Mesenteric fat pad (tissue), 1 donor: ENCODE results near the gene KLHL36. TPM values are rescaled to one million over a fixed set of nuclear protein-coding genes. Genes with fewer than 3 reads are reported as not detected.
A peak's percentile ranks its signal among the peaks of the same experiment; 100 is the strongest.

Source experiments
- DNase-seq: peaks from one replicate; pipeline ENCODE4 v3.0.0-alpha.2; 2020; ENCODE audit warnings: low spot score
- total RNA-seq: library from RNA; stranded (reverse); fragmentation: NEBNext Ultra II Directional; extraction: Animal tissue kit (Norgen Biotek cat#: 25700); gene quantifications from one replicate; pipeline ENCODE4 v1.2.1, GENCODE V29; 2021
- donor health status: DM: yes; HTN: yes; CAD: no.

Gene KLHL36
- total RNA-seq, 1 donor from 2014 or later: 55.4 TPM

GRCh38 chr16:84667600-84668309 is 19.4 kb downstream of the KLHL36 start:
- no peak for DNase-seq

GRCh38 chr16:84670063-84670462 is 21.8 kb downstream of the KLHL36 start:
- DNase-seq: no peak

DNA sequence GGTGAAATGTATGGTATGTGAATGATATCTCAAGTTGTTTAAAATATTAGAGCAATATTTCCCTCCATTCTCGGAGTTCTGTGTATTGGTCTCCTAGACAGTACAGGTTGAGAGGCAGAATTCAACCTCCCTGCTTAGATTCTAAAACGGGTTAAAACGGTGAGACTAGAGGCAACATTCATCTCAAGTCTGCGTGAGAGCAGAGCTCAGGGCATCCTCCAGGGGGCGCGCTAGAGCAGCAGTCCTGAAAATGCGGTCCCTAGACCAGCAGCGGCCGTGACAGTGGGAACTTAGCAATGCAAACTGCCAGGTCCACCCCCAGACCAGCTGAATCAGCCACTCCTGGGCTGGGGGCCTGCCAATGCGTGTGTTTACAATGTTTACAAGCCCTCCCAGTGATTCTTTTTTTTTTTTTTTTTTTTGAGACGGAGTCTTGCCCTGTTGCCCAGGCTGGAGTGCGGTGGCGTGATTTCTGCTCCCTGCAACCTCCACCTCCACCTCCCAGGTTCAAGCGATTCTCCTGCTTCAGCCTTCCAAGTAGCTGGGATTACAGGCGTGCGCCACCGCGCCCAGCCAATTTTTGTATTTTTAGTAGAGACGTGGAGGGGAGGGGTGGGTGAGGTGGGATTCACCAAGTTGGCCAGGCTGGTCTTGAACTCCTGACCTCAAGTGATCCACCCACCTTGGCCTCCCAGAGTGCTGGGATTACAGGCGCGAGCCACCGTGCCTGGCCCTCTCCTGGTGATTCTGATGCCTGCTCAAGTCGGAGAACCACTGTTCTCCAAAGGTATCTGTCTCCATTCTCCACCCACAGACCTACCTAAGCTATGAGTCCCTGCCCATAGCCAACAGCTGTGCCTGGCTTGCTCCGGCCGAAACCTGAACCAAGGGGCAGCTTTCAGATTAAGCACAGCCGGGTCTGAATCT is 24.2 kb downstream of the KLHL36 start:
- DNase-seq: peak; percentile 92

GRCh38 chr16:84673203-84673535 is 24.9 kb downstream of the KLHL36 start:
- no peak for DNase-seq

DNA sequence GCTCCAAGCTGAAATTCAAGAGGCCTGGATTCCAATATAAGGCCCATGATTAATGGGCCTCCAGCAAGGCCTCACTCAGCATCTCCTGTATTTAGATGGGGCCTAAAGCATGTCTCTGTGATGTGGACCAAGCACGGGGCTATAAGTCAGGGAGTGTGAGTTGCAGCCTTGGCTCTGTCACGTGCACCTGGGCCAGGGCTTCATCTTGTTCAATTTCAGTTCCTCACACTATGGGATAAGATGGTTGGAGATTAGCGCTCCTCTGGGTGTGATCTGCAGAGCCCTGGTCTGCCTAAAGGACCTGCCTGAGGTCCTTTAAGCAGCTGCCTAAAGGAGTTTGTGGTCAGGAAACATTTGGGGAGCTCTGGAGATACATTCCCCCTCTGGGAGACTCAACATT is 25.2 kb downstream of the KLHL36 start:
- DNase-seq: no peak

DNA sequence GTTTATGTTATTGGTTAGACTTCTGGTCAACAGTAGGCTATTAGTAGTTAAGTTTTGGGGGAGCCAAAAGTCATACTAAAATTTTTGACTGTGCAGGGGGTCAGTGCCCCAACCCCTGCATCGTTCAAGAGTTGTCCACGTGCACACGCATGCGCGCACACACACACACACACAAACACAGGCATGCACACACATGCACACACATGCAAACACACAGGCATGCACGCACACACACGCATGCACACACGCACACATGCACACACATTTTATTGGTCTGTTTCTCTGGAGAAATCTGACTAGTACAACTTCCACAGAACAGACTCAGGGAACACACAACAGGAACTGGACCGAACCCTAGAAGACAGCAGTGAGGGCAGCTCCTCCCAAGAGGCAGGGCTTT is 27.1 kb downstream of the KLHL36 start:
- DNase-seq: no peak

GRCh38 chr16:84675884-84676283 is 27.6 kb downstream of the KLHL36 start:
- DNase-seq: no peak

GRCh38 chr16:84677017-84677803 is 28.9 kb downstream of the KLHL36 start:
- no peak for DNase-seq

DNA sequence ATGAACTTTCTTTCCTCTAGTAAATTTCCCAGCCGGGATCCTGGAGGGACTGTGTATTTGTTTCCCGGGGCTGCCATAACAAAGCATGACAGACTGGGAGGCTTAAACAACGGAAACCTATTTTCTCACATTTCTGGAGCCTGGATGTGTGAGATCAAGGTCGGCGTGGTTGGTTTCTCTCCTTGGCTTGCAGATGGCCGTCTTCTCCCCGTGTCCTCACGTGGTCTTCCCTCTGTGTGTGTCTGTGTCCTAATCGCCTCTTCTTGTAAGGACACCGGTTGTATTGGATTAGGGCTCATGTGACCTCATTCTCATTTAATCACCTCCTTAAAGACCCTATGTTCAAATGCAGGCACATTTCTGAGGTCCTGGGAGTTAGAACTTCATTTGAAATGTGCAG is 29.5 kb downstream of the KLHL36 start:
- no peak for DNase-seq

- DNase-seq: no peak
These were observed 30.2 kb downstream of the KLHL36 start for GRCh38 chr16:84678541-84678940.

GRCh38 chr16:84680165-84680842 is 32.0 kb downstream of the KLHL36 start:
- DNase-seq: no peak

- DNase-seq: no peak
These were observed 32.7 kb downstream of the KLHL36 start for GRCh38 chr16:84680843-84681629.

DNA sequence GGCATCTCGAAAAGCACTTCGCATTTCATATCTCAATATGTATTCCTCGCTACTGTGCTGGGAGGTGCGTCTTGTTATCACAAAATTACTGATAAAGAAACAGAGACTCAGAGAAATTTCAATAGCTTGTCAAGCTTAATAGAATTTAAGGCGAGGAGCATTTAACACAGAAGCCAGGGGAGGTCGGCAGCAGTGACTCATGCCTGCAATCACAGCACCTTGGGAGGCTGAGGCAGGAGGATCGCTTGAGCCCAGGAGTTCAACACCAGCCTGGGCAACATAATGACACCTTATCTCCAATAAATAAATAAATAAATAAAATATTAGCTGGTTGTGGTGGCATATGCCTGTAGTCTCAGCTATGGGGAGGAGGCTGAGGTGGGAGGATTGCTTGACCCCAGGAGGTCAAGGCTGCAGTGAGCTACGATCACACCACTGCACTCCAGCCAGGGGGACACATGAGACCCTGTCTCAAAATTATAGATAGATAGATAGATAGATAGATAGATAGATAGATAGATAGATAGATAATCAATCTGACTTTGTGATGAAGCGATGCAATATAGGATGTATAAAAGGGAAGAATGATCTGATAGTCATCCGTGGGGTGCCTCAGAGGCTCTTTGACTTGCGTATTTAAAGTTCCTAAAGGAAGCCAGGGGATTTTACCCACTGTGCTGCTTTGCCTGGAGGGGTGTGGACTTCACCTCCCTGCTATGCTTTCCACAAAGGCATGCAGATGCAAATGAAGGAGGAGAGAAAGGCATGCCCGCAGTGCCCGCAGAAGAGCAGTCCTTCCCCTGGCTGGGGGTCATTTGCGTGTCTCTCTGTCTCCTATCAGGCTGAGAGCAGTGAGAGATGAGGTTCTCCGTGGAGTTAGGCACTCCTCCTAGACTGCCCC is 35.6 kb downstream of the KLHL36 start:
- DNase-seq: peak; percentile 39

GRCh38 chr16:84684592-84684965 is 36.3 kb downstream of the KLHL36 start:
- DNase-seq: no peak

DNA sequence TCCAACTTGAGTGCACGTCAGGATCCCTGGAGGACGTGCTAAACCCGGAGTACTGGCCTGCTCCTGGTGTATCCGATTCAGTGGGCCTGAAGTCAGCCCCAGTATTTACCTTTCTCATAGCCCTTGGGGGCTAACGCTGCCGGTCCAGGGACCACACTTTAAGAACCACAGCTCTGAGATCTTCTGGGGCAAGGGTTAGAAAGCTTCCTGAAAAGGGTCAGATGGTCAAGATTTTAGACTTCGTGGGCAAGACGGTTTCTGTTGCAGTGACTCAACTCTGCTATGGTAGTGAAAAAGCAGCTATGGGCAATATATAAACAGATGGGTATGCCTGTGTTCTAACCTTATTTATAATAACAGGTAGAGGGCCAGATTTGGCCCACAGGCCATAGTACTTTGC is 36.9 kb downstream of the KLHL36 start:
- DNase-seq: peak; percentile 11

GRCh38 chr16:84686707-84687298 is 38.5 kb downstream of the KLHL36 start:
- DNase-seq: peak; percentile 47

DNA sequence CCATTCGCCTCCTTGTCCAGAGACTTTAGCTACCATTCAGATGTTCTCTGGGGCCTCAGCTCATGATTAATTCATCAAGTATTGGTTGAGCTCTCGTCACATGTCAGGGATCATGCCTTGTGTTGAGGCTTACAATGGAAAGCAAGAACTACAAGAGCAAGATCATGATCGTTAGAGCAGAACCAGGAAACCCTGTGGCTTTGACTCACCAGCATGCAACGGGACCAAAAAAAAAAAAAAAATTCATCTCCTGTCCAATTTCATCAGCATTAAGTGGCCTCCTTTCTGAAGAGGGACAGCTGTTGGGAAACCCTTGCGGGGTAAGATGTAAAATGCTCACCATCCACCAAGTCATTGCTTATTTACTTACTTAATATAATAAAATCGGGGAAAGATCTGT is 39.4 kb downstream of the KLHL36 start:
- DNase-seq: no peak

DNA sequence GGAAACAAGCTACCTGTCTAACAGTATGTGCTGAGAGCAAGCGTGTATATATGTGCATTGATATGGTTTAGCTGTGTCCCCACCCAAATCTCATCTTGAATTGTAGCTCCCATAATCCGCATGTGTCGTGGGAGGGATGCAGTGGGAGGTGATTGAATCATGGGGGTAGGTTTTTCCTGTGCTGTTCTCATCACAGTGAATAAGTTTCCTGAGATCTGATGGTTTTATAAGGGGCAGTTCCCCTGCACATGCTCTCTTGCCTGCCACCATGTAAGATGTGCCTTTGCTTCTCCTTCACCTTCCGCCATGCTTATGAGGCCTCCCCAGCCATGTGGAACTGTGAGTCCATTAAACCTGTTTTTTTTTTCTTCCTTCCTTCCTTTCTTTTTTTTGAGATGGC is 39.9 kb downstream of the KLHL36 start:
- DNase-seq: peak; percentile 6

- DNase-seq: no peak
These were observed 40.8 kb downstream of the KLHL36 start for GRCh38 chr16:84689111-84689510.
